Middle frontal gyrus (tissue), 1 donor: Measurements from ENCODE around the gene P2RY4.
"Not testable (repeated sequence)": the region's sequence is repeated elsewhere in the genome, so short reads cannot be mapped to it uniquely, and the experiment has no call there.

ENCODE experiments used
- DNase-seq: peaks from one replicate; pipeline ENCODE4 v3.0.0-alpha.2; 2015; ENCODE audit warnings: low spot score; ENCODE audit errors: extremely low spot score

The P2RY4 gene

GRCh38 chrX:70244881-70245280 is 15.1 kb downstream of the P2RY4 start:
- DNase-seq: no peak

GRCh38 chrX:70243601-70244000 is 16.4 kb downstream of the P2RY4 start:
- not testable (repeated sequence) for DNase-seq

GRCh38 chrX:70241501-70241900 is 18.5 kb downstream of the P2RY4 start:
- DNase-seq: no peak

- no peak for DNase-seq
Measured at GRCh38 chrX:70240751-70241150, 19.3 kb downstream of the P2RY4 start.

GRCh38 chrX:70234355-70234754 is 25.6 kb downstream of the P2RY4 start, which contains the start of gene AWAT1:
Gene AWAT1 (plus strand): TSS chrX:70234655. CDS start chrX:70234696, 41 bp downstream.
- no peak for DNase-seq

- no peak for DNase-seq
Measured at GRCh38 chrX:70231666-70232065, 28.3 kb downstream of the P2RY4 start.

GRCh38 chrX:70226687-70227086 is 33.3 kb downstream of the P2RY4 start:
- DNase-seq: no peak

GRCh38 chrX:70226048-70226447 is 34.0 kb downstream of the P2RY4 start:
- no peak for DNase-seq

- no peak for DNase-seq
Measured at GRCh38 chrX:70219938-70220764, 39.9 kb downstream of the P2RY4 start.

GRCh38 chrX:70209570-70209969 is 50.4 kb downstream of the P2RY4 start:
- not testable (repeated sequence) for DNase-seq

- DNase-seq: no peak
Measured at GRCh38 chrX:70208479-70208878, 51.5 kb downstream of the P2RY4 start.
